Kidney (tissue), 14 donors: ENCODE data around the gene WIZ. TPM values are rescaled to one million over a fixed set of nuclear protein-coding genes. Genes with fewer than 3 reads are reported as not detected.

Experiments
- DNase-seq, 5 donors: peaks; one replicate each; pipeline ENCODE4 v3.0.0-alpha.2; 2013 to 2020
- FAIRE-seq: peaks from 2 replicates; lab custom pipeline; 2012; peaks lifted over from hg19 to GRCh38; lab: Jason Lieb, UNC
- H3K27ac ChIP-seq, 2 donors: one replicate each; pipeline ENCODE4 v1.7.0; 2013; ENCODE audit warnings: low read depth in 2 of 2, low read length in 2 of 2, inconsistent platforms in 1 of 2
- H3K27me3 ChIP-seq: one replicate; pipeline ENCODE4 v1.7.1; 2013; ENCODE audit warnings: low read length, inconsistent platforms; ENCODE audit not compliant: control insufficient read depth, insufficient read depth
- H3K36me3 ChIP-seq, 3 donors: one replicate each; pipeline versions ENCODE4 v1.7.0 to v1.7.1; 2013; ENCODE audit warnings: low read length in 3 of 3, control low read depth in 1 of 3, inconsistent platforms in 1 of 3; ENCODE audit not compliant: insufficient read depth in 3 of 3, control insufficient read depth in 2 of 3
- H3K4me1 ChIP-seq, 3 donors: one replicate each; pipeline versions ENCODE4 v1.7.0 to v1.7.1; 2013; ENCODE audit warnings: low read length in 3 of 3, inconsistent platforms in 1 of 3, low read depth in 1 of 3; ENCODE audit not compliant: control insufficient read depth in 2 of 3, insufficient read depth in 2 of 3
- H3K4me3 ChIP-seq, 3 donors: one replicate each; pipeline versions ENCODE4 v1.7.0 to v1.8.1; 2013; ENCODE audit warnings: low read length in 3 of 3, control low read depth in 1 of 3, inconsistent platforms in 1 of 3
- H3K9ac ChIP-seq, 3 donors: one replicate each; pipeline versions ENCODE4 v1.7.0 to v1.7.1; 2013; ENCODE audit warnings: low read length in 3 of 3, control low read depth in 1 of 3, inconsistent platforms in 1 of 3
- H3K9me3 ChIP-seq, 3 donors: one replicate each; pipeline versions ENCODE4 v1.7.0 to v1.7.1; 2013; ENCODE audit warnings: low read length in 3 of 3, control low read depth in 1 of 3, inconsistent platforms in 1 of 3; ENCODE audit not compliant: control insufficient read depth in 2 of 3, insufficient read depth in 1 of 3
- CTCF ChIP-seq: IDR thresholded peaks from 3 replicates; pipeline ENCODE4 v1.5.1; 2012; ENCODE audit warnings: mild to moderate bottlenecking, moderate library complexity, borderline replicate concordance; ENCODE audit not compliant: insufficient read depth; ENCODE audit errors: extremely low read depth
- intact Hi-C: fragments of 100-400 bp; cut with DNase I; formaldehyde crosslinking; loops from one replicate; pipeline ENCODE4 v1.11.1; 2022
- polyA plus RNA-seq: library from polyadenylated mRNA; stranded (reverse); fragments of 350-450 nt; fragmentation: Illumina TruSeq; extraction: RNeasy Lipid Tissue Mini Kit (QIAGEN cat#74804); gene quantifications from one replicate; pipeline ENCODE4 v1.2.3, GENCODE V29; 2014; ENCODE audit warnings: low read depth, low replicate concordance; ENCODE audit not compliant: insufficient read depth
- total RNA-seq: library from RNA; stranded (reverse); fragmentation: NEBNext Ultra II Directional; extraction: Animal tissue kit (Norgen Biotek cat#: 25700); gene quantifications from one replicate; pipeline ENCODE4 v1.2.1, GENCODE V29; 2021
- donor health status: control.
- donor health status: control.
- donor health status: control.
- donor health status: control.
- donor health status: control.
- donor health status: DM: yes; HTN: yes; CAD: no.
- donor health status: Normal renal cell carcinoma (clear cell type).

The WIZ gene
- total and polyA plus RNA-seq, 2 donors from 2014 or later, result 15.4 to 37.1 TPM

- Histone ChIP-seq H3K4me3 (no peak overlapping the region), H3K4me1 (no peaks in the 10 kb centered on the region), H3K9me3 (no peaks in the 10 kb centered on the region), H3K9ac (no peak overlapping the region), H3K36me3 (peaks cover 5 to 7% (median 7%) of the 10 kb centered on the region in 3 donors), H3K27ac (no peak overlapping the region), H3K27me3 (no peaks in the 10 kb centered on the region)
- DNase-seq (no peak), FAIRE-seq (no peak)
- intact Hi-C loops, result no loop called here
- no peak for TF ChIP-seq CTCF
These were observed 58.9 kb downstream of the WIZ start for GRCh38 chr19:15390814-15391213.

- Histone ChIP-seq H3K27me3 (no peaks in the 10 kb centered on the region), H3K9ac (no peak overlapping the region), H3K36me3 (peaks cover 0 to 3% (median 2%) of the 10 kb centered on the region in 3 donors), H3K4me1 (peaks cover 0 to 17% (median 4%) of the 10 kb centered on the region in 3 donors), H3K27ac (no peak overlapping the region), H3K9me3 (no peaks in the 10 kb centered on the region), H3K4me3 (no peak overlapping the region)
- no peak for DNase-seq
- no peak for TF ChIP-seq CTCF
- no peak for FAIRE-seq
- intact Hi-C loops, result no loop called here
These were observed 67.9 kb downstream of the WIZ start for GRCh38 chr19:15381864-15382263.

GRCh38 chr19:15381429-15381828, 68.3 kb downstream of the WIZ start:
- TF ChIP-seq CTCF, result no peak
- intact Hi-C loops, result no loop called here
- FAIRE-seq (no peak), DNase-seq (no peak)
- peaks cover 0 to 21% (median 7%) of the 10 kb centered on the region in 3 donors for H3K4me1 ChIP-seq
- H3K36me3 ChIP-seq, result peaks cover 0 to 3% (median 2%) of the 10 kb centered on the region in 3 donors
- H3K9ac ChIP-seq, result no peak overlapping the region
- H3K27ac ChIP-seq, result no peak overlapping the region
- no peaks in the 10 kb centered on the region for H3K27me3 ChIP-seq
- H3K4me3 ChIP-seq, result no peak overlapping the region
- no peaks in the 10 kb centered on the region for H3K9me3 ChIP-seq

GRCh38 chr19:15379999-15380647, 69.6 kb downstream of the WIZ start:
- no peaks in the 10 kb centered on the region for H3K27me3 ChIP-seq
- DNase-seq, result peak in 4 of 5 donors; percentile 70 to 91 (median 80)
- peak overlapping the region; percentile 71 to 76 for H3K27ac ChIP-seq
- TF ChIP-seq CTCF, result no peak
- peak overlapping the region in 1 of 3 donors; percentile 46 for H3K9ac ChIP-seq
- H3K4me3 ChIP-seq, result peak overlapping the region; percentile 8 to 64 (median 41)
- FAIRE-seq, result no peak
- peaks cover 0 to 27% (median 17%) of the 10 kb centered on the region in 3 donors for H3K4me1 ChIP-seq
- intact Hi-C loops, result no loop called here
- no peaks in the 10 kb centered on the region for H3K36me3 ChIP-seq
- no peaks in the 10 kb centered on the region for H3K9me3 ChIP-seq
